K562 (cell line): ENCODE data around the gene THSD8. TPM values are rescaled to one million over a fixed set of nuclear protein-coding genes. Genes with fewer than 3 reads are reported as not detected.

Experiments used
- ELF2 ChIP-seq: fragments of 250-450 bp; sonication (Bioruptor Pico); IDR thresholded peaks from 2 replicates; pipeline ENCODE4 v1.5.0; 2021; ENCODE audit warnings: mild to moderate bottlenecking
- HLTF ChIP-seq: fragments of 450-650 bp; IDR thresholded peaks from 2 replicates; pipeline ENCODE4 v1.6.1; 2016
- POU5F1 ChIP-seq: fragments of 150-350 bp; IDR thresholded peaks from 2 replicates; pipeline ENCODE4 v1.6.1; 2014; ENCODE audit warnings: borderline replicate concordance, low read length, low read depth, mild to moderate bottlenecking; ENCODE audit not compliant: partially characterized antibody
- RAD51 ChIP-seq: fragments of 450-650 bp; IDR thresholded peaks from 2 replicates; pipeline ENCODE4 v1.7.1; 2016; ENCODE audit warnings: low read depth, mild to moderate bottlenecking, borderline replicate concordance
- RBM15 ChIP-seq: fragments of 200-400 bp; formaldehyde crosslinking; IDR thresholded peaks from 2 replicates; pipeline ENCODE4 v1.6.1; 2018; ENCODE audit warnings: mild to moderate bottlenecking, low read length, moderate library complexity; ENCODE audit not compliant: insufficient read depth
- THRB ChIP-seq: fragments of 450-650 bp; formaldehyde crosslinking; conservative IDR thresholded peaks from 2 replicates; pipeline ENCODE4 v1.4.0; 2022; ENCODE audit warnings: mild to moderate bottlenecking, missing genetic modification characterization
- ZBTB40 ChIP-seq, 2 experiments: fragments of 450-650 bp in 1 of 2; sonication (generic) in 1 of 2; formaldehyde crosslinking in 1 of 2; IDR thresholded peaks; 2 replicates each; pipeline versions ENCODE4 v1.7.1 to v1.9.0; 2016 to 2022; ENCODE audit warnings: inconsistent platforms in 1 of 2, mild to moderate bottlenecking in 1 of 2, missing genetic modification reagents in 1 of 2
- ZNF639 ChIP-seq, 2 experiments: fragments of 200-800 bp in 1 of 2; sonication (Bioruptor generic) in 1 of 2; sonication (generic) in 1 of 2; formaldehyde crosslinking in 1 of 2; IDR thresholded peaks in 1 of 2; conservative IDR thresholded peaks in 1 of 2; 2 replicates each; pipeline versions ENCODE4 v1.5.0 to v1.6.1; 2016 to 2020; ENCODE audit warnings: missing compliant biosample characterization in 1 of 2, missing genetic modification characterization in 1 of 2, missing genetic modification reagents in 1 of 2
- polyA plus RNA-seq, 8 experiments: library from polyadenylated mRNA; depleted of rRNA in 4 of 8; stranded (reverse) in 5 of 8; unstranded in 3 of 8; fragments of >200 nt; fragmentation: Nextera tagmentation in 2 of 8; fragmentation: Illumina TruSeq in 1 of 8; extraction: Ambion mirVana in 2 of 8; extraction: Trizol in 1 of 8; gene quantifications; 2 replicates each; pipeline versions ENCODE4 v1.2.1 to v1.2.3, GENCODE V29; 2011 to 2014; ENCODE audit warnings: inconsistent platforms in 1 of 8, missing spikeins in 1 of 8
- total RNA-seq, 7 experiments: library from RNA; depleted of rRNA in 6 of 7; stranded (reverse); fragments of >200 nt in 6 of 7; fragmentation: Illumina TruSeq in 2 of 7; extraction: Trizol in 2 of 7; gene quantifications; 2 replicates each; pipeline versions ENCODE4 v1.2.1 to v1.2.3, GENCODE V29; 2011 to 2021; ENCODE audit warnings: low replicate concordance in 1 of 7

THSD8 gene
- total and polyA plus RNA-seq, 9 of the 15 experiments (the other 6 are each of a cell fraction or from before 2014, with no cell fraction given), result 8.4 to 42.4 (median 19.9) TPM; not detected in 2

GRCh38 chr19:12789098-12789903, 12.6 kb upstream of the THSD8 start (continued):
- TF ChIP-seq ZNF639 (CRISPR knock-in tag; conservative IDR thresholded peaks at IDR 0.05 in 1 of 2, IDR thresholded peaks at IDR 0.05 in 1 of 2) (no peak), RAD51 (no peak), RBM15 (no peak), HLTF (no peak), THRB (no peak), ZBTB40 (IDR thresholded peaks at IDR 0.05) (0 out of 2 replicates have a peak, but pooled peaks have one; percentile 32), ZBTB40 (CRISPR knock-in tag; IDR thresholded peaks at IDR 0.05) (no peak), POU5F1 (no peak), ELF2 (CRISPR knock-in tag) (no peak)
